Endothelial cell of umbilical vein (primary cell): Measurements from ENCODE around the gene DNAJC18. TPM values are rescaled to one million over a fixed set of nuclear protein-coding genes. Genes with fewer than 3 reads are reported as not detected.
"Not testable (repeated sequence)": the region's sequence is repeated elsewhere in the genome, so short reads cannot be mapped to it uniquely, and the experiment has no call there.

Source experiments
- BruUV-seq: library from RNA; stranded (reverse); fragments of 400-500 nt; replicated peaks from 2 replicates; lab custom pipeline; 2021; lab: Mats Ljungman, UMichigan
- CTCF ChIA-PET: fragments of 300-600, 350-600 bp; sonication (Branson Sonifier 250); formaldehyde crosslinking; loops from one replicate; lab custom pipeline; 2021; ENCODE audit warnings: antibody characterized with exemption, inconsistent platforms; lab: Charles Lee
- POLR2A ChIA-PET: fragments of 300-600, 350-600 bp; sonication (Branson Sonifier 250); formaldehyde crosslinking; loops from one replicate; lab custom pipeline; 2021; ENCODE audit warnings: antibody characterized with exemption, inconsistent platforms; lab: Charles Lee
- DNase-seq: peaks from one replicate; pipeline ENCODE4 v3.0.0-alpha.2; 2011; ENCODE audit warnings: low read depth, low spot score
- FAIRE-seq: peaks from 2 replicates; lab custom pipeline; 2011; peaks lifted over from hg19 to GRCh38; lab: Jason Lieb, UNC
- H2AFZ ChIP-seq: 2 replicates; pipeline ENCODE4 v1.6.0; 2012; ENCODE audit warnings: low read depth, low read length, control low read depth, inconsistent platforms
- H3K27ac ChIP-seq: 2 replicates; pipeline ENCODE4 v1.5.1; 2011; ENCODE audit warnings: low read depth, mild to moderate bottlenecking, control low read depth, low read length, moderate library complexity; ENCODE audit not compliant: insufficient read depth
- H3K27me3 ChIP-seq, 2 experiments: 2 replicates each; pipeline versions ENCODE4 v1.6.0 to v1.6.1; 2011; ENCODE audit warnings: low read length in 2 of 2, mixed read lengths in 1 of 2; ENCODE audit not compliant: control insufficient read depth in 2 of 2, insufficient read depth in 2 of 2
- H3K36me3 ChIP-seq, 2 experiments: 2 replicates in 1 of 2; 3 replicates in 1 of 2; pipeline ENCODE4 v1.5.1; 2011; ENCODE audit warnings: low read length in 2 of 2, mild to moderate bottlenecking in 1 of 2, moderate library complexity in 1 of 2; ENCODE audit not compliant: control insufficient read depth in 2 of 2, insufficient read depth in 2 of 2; ENCODE audit errors: extremely low read depth in 1 of 2
- H3K4me1 ChIP-seq: 3 replicates; pipeline ENCODE4 v1.5.1; 2011; ENCODE audit warnings: mild to moderate bottlenecking, low read length; ENCODE audit not compliant: control insufficient read depth, insufficient read depth; ENCODE audit errors: extremely low read depth
- H3K4me2 ChIP-seq: 2 replicates; pipeline ENCODE4 v1.6.1; 2011; ENCODE audit warnings: low read length, control low read depth, mixed read lengths; ENCODE audit not compliant: insufficient read depth
- H3K4me3 ChIP-seq, 3 experiments: fragments of 200-600 bp in 1 of 3; sonication (generic), shearing (Covaris generic) in 1 of 3; replicated peaks in 1 of 3; 2 replicates each; pipeline ENCODE4 v1.5.1; 2011 to 2016; ENCODE audit warnings: control low read depth in 3 of 3, low read length in 3 of 3, mild to moderate bottlenecking in 2 of 3, inconsistent platforms in 1 of 3, low read depth in 1 of 3, moderate library complexity in 1 of 3; ENCODE audit not compliant: insufficient read depth in 1 of 3
- H3K79me2 ChIP-seq: 2 replicates; pipeline ENCODE4 v1.6.0; 2012; ENCODE audit warnings: low read length, inconsistent platforms; ENCODE audit not compliant: control insufficient read depth, insufficient read depth
- H3K9ac ChIP-seq: replicated peaks from 2 replicates; pipeline ENCODE3; 2011; ENCODE audit warnings: low read length, control low read depth; ENCODE audit not compliant: insufficient read depth; ENCODE audit errors: extremely low read depth
- H3K9me1 ChIP-seq: replicated peaks from 3 replicates; pipeline ENCODE4 v1.6.0; 2011; ENCODE audit warnings: mild to moderate bottlenecking, low read length; ENCODE audit not compliant: control insufficient read depth, insufficient read depth; ENCODE audit errors: extremely low read depth
- H3K9me3 ChIP-seq: replicated peaks from 2 replicates; pipeline ENCODE4 v1.5.1; 2012; ENCODE audit warnings: low read length, inconsistent platforms; ENCODE audit not compliant: control insufficient read depth, insufficient read depth
- H4K20me1 ChIP-seq: replicated peaks from 2 replicates; pipeline ENCODE3; 2011; ENCODE audit warnings: mild to moderate bottlenecking, low read length; ENCODE audit not compliant: control insufficient read depth, insufficient read depth; ENCODE audit errors: extremely low read depth
- MYC ChIP-seq: IDR thresholded peaks from one replicate; pipeline ENCODE4 v1.6.1; 2011; ENCODE audit warnings: mild to moderate bottlenecking, low read depth, low read length
- dilution Hi-C: fragments of 300-500 bp; cut with MboI; formaldehyde crosslinking; loops from one replicate; pipeline ENCODE4 v1.15.0; 2019; ENCODE audit warnings: low sequenced_read_pairs; ENCODE audit not compliant: extremely low pct_ligation_motif_present
- intact Hi-C: fragments of 100-400 bp; cut with micrococcal nuclease; formaldehyde crosslinking; loops from one replicate; pipeline ENCODE4 v1.10.0; 2022
- polyA plus RNA-seq, 4 experiments: library from polyadenylated mRNA; depleted of rRNA in 3 of 4; stranded (reverse) in 3 of 4; unstranded in 1 of 4; fragments of >200 nt; gene quantifications; 2 replicates each; pipeline versions ENCODE4 v1.2.1 to v1.2.3, GENCODE V29; 2011 to 2012; ENCODE audit warnings: missing spikeins in 1 of 4
- total RNA-seq: library from RNA; stranded (reverse); gene quantifications from 2 replicates; pipeline ENCODE4 v1.2.3, GENCODE V29; 2021

Gene DNAJC18
- total and polyA plus RNA-seq, 2 donors (not counting 3 experiments of a cell fraction or from before 2014, with no cell fraction given): 23.2 to 52.6 TPM

- no peak for FAIRE-seq
- CTCF ChIA-PET: no interaction called here
Measured at GRCh38 chr5:139486201-139486600, 46.9 kb upstream of the DNAJC18 start.

GRCh38 chr5:139482890-139483208 is 43.5 kb upstream of the DNAJC18 start:
- H3K27me3 ChIP-seq, H3K4me3 ChIP-seq, DNase-seq, FAIRE-seq, H3K36me3 ChIP-seq, H4K20me1 ChIP-seq, H2AFZ ChIP-seq, H3K9me1 ChIP-seq, BruUV-seq, H3K9me3 ChIP-seq, dilution Hi-C loops: not testable (repeated sequence)
- H3K4me2 ChIP-seq: peak overlapping the region; percentile 87
- H3K27ac ChIP-seq: peak overlapping the region; percentile 94
- peaks cover 14% of the 10 kb centered on the region for H3K79me2 ChIP-seq
- H3K4me1 ChIP-seq: peaks cover 27% of the 10 kb centered on the region
- peak overlapping the region; percentile 86 for H3K9ac ChIP-seq
- POLR2A ChIA-PET: interaction anchor here (1.0 to 2.2 kb wide), 4 partner anchors 21 to 78 kb away, joined by 3 to 21 read pairs (median 6); partner anchors contain the start of genes DNAJC18, ECSCR and UBE2D2
- CTCF ChIA-PET: interaction anchor here (1.2 to 3.2 kb wide), 10 partner anchors 9 to 60 kb away, joined by 3 to 59 read pairs (median 12); partner anchors contain the start of gene ECSCR
- intact Hi-C loops: loop anchor here (1.0 kb wide), 6 partner anchors 10 to 39 kb away; partner anchors contain the start of gene ECSCR

More at GRCh38 chr5:139486201-139486600, 46.9 kb upstream of the DNAJC18 start:
- Histone ChIP-seq H3K4me2 (no peak overlapping the region), H3K79me2 (peaks cover 7% of the 10 kb centered on the region), H2AFZ (no peak overlapping the region), H3K9ac (no peak overlapping the region), H3K4me1 (peaks cover 19% of the 10 kb centered on the region), H3K27ac (no peak overlapping the region), H3K9me1 (no peaks in the 10 kb centered on the region), H4K20me1 (no peaks in the 10 kb centered on the region), H3K9me3 (no peaks in the 10 kb centered on the region), H3K4me3 (no peak overlapping the region), H3K36me3 (no peaks in the 10 kb centered on the region), H3K27me3 (no peaks in the 10 kb centered on the region)
- no peak for TF ChIP-seq MYC
- intact Hi-C loops (no loop called here), dilution Hi-C loops (no loop called here)
- BruUV-seq: no TSS peak
- POLR2A ChIA-PET: no interaction called here
- no peak for DNase-seq
